HG02970 (cell line): ENCODE results near the gene SERINC2.
"Not testable (repeated sequence)": the region's sequence is repeated elsewhere in the genome, so short reads cannot be mapped to it uniquely, and the experiment has no call there.

Source experiments
- ATAC-seq: cut with Tn5 transposase; IDR thresholded peaks from one replicate; pipeline ENCODE4 v1.9.1; 2021; ENCODE audit warnings: mild to moderate bottlenecking, moderate library complexity, moderate number of reproducible peaks; ENCODE audit not compliant: unreplicated experiment, low FRiP score

The SERINC2 gene

DNA sequence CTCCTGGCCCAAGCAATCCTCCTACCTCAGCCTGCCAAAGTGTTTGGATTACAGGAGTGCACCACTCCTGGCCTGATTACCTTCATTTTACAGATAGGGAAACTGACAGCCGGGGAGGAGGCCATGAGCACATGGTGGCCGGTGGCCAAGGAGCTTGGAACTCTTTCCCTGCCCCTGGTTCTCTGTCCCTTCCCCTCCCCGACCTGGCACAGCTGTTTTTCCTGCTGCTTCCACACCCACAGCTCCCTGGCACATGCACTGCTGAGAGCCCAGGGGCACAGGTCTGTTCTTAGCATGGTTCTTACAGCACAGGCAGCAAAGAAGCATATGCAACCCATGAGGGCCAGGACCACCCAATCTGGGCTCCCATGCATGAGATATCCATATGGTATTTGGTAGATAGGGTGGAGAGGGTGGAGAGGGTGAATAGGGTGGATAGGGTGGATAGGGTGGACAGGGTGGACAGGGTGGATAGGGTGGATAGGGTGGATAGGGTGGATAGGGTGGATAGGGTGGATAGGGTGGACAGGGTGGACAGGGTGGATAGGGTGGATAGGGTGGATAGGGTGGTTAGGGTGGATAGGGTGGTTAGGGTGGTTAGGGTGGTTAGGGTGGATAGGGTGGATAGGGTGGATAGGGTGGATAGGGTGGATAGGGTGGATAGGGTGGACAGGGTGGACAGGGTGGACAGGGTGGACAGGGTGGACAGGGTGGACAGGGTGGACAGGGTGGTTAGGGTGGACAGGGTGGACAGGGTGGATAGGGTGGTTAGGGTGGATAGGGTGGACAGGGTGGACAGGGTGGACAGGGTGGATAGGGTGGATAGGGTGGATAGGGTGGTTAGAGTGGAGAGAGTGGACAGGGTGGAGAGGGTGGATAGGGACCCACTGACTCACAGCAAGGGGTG, 18.6 kb downstream of the SERINC2 start:
- ATAC-seq = not testable (repeated sequence)

DNA sequence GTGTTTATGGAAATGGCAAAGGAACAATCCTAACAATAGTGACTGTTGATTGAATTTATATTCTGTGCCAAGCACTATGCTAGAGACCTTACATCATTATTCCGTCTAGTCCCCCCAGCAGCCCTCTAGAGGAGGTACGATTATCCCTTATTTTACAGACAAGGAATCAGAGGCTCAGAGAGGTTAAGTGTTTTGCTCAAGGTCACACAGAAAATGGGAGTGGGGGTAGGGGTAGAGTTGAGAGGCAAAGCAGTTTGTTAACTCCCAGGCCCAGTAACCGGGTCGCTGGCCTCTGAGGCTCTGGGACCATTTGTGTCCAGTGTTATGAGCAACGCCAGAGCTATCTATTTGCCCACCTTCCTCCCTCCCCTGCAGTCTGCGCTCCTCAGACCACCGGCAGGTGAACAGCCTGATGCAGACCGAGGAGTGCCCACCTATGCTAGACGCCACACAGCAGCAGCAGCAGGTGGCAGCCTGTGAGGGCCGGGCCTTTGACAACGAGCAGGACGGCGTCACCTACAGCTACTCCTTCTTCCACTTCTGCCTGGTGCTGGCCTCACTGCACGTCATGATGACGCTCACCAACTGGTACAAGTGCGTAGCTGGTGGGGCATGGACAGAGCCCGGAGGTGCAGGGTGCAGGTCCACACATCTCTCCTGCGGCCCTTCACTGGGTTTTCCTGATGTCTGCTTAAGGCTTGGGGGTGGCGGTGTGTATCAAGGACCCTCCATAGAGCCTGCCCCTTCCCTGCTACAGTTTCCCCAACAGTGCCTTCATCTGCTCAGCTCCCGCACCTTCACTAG, 19.8 kb downstream of the SERINC2 start:
- ATAC-seq = no peak

DNA sequence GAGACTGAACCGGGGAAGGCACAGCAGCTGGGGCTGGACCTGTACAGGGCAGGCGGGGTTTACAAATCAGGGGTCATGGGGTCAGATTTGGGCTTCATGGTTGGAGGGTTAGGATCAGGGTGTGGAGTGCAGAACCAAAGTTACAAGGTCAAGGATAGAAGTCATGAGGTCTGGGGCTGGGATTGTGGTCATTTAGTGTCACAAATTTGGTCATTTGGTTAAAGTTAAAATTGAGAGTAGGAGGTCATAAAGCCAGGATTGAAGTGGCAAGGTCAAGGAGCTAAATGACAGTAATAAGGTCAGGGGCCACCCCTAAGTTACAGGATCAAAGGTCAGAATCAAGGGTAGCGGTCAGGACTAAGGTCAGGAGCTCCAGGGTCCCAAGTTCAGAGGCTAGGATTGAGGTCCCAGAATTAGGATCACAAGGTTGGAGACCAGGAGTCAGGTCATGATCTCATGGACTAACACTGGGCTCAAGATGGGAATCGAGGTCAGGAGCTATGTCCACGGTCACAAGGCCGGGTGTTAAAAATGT, 20.4 kb downstream of the SERINC2 start:
- ATAC-seq = no peak

DNA sequence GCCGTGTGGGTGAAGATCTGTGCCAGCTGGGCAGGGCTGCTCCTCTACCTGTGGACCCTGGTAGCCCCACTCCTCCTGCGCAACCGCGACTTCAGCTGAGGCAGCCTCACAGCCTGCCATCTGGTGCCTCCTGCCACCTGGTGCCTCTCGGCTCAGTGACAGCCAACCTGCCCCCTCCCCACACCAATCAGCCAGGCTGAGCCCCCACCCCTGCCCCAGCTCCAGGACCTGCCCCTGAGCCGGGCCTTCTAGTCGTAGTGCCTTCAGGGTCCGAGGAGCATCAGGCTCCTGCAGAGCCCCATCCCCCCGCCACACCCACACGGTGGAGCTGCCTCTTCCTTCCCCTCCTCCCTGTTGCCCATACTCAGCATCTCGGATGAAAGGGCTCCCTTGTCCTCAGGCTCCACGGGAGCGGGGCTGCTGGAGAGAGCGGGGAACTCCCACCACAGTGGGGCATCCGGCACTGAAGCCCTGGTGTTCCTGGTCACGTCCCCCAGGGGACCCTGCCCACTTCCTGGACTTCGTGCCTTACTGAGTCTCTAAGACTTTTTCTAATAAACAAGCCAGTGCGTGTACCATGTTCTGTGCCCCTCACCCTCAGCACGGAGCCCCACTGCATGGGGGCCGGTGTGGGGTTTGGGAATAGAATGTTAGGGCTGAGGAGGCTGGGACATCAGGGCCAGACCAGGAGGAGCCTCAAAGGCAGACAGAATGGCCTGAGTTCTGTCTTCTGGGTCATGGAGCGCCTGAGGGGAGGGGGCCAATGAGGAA, 21.3 kb downstream of the SERINC2 start:
- ATAC-seq = no peak

DNA sequence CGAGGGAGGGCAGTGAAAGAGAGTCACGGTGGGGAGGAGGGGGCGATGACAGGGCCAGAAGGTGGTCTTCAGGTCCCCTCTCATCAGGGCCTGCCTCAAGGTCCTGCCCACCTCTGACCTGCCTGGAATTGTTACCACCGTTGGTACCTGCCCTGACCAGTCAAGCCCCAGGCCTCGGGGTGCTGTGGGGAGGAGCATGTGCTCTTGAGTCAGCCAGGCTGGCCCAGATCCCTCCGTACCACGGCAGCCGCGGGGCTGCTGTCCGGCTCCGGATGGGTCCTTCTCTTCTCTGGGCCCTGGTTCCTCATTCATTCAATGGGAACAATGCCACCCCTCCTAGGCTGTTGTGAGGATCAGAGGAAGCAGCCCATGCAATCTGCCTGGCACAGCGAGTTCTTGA, 22.0 kb downstream of the SERINC2 start:
- ATAC-seq = no peak

DNA sequence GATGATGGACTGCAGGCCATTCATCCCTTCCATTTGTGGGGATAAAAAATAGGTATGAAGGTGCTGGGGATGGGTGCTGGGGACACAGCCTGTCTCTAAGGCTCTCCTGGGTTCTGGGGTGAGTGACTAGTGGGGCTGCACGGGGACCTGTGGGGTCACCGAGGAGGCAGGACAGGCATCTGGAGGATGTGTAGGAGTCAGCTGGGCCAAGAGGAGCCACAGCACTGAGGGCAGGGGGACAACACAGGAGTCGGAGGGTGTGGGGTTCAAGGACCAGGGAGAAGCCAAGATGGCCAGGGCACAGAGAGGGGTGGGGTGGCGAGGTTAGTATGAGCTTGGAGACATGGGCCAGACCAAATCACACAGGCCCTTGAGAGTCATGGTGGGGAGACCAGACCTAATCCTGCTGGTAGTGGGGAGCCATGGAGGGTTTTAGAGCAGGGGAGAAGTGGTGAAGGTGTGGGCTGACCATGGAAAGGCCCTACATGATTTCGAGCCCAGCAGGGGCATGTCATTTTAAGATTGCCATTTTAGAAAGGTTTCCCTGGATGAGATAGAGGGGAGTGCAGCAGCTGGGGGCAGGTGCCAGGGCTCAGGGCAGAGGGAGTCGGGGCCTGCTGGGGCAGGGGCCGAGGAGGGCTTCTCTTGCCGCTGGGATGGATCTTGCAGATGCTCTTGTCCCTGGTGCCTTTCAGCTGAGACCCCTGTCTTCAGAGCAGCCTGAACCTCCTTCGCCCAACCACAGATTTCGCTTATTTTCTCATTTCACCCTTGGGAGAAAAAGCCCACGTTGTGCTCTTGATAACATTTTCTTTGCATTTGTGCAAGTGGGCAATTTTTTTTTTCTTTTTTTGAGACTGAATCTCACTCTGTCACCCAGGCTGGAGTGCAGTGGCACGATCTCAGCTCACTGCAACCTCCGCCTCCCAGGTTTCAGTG, 22.7 kb downstream of the SERINC2 start:
- ATAC-seq = no peak

DNA sequence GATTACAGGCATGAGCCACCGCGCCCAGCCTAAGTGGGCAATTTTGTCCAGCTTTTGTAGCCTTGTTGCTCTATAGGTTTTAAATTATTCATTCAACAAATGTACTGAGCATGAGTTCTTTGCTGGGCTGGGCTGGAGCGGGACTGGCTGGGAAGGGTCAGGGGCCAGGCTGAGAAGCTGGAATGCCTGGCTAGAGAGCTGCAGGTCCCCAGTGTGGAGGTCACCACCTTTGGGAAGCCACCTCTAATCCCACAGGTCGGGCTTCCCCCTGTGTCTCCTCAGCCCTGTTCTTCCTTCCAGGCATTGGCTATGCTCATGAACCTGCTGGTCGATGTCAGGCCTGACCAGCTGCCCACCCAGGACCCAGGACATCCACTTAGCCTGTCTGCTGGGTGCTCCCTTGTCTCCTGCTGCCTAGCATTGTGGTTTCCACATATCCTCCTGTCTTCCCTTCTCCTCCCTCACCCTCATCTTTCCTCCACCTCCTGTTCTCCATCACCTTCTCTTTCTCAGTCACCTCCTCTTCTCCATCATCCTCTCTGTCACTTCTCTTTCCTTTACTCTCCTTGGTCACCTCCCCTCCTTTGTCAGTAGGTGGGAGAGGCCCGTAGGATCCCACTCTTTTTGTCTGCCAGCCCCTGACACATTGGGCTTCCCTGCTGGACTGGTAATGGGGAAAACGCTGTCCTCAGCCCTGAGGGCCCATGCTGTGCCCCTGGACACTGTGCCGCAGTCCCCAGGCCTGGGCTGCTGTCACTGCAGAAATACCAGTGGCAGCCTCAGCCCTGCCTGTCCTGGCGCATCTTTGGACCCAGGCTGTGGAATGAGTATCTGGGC, 23.8 kb downstream of the SERINC2 start:
- ATAC-seq = no peak

DNA sequence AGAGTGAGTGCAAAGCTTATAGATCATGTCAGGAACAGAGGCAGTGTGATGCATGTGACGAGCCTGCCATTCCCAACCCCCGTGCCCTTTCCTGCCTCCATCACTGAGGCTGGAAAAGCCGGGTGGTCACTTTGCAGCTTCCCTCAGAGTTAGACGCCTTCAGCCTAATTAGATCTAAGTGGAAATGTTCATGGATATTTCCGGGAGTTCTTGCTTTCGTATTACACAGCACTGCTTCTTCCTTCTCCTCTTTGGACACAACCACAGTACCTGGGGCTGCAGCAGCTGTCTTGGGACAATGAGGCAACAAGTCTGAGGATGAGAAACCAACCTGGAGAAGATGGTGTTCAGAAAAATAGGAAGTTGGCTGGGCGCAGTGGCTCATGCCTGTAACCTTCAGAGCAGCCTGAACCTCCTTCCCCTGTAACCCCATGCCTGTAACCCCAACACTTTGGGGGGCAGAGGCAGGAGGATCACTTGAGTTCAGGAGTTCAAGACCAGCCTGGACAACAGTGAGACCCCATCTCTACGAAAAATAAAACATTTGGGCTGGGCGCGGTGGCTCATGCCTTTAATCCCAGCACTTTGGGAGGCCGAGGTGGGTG, 24.5 kb downstream of the SERINC2 start:
- no peak for ATAC-seq

DNA sequence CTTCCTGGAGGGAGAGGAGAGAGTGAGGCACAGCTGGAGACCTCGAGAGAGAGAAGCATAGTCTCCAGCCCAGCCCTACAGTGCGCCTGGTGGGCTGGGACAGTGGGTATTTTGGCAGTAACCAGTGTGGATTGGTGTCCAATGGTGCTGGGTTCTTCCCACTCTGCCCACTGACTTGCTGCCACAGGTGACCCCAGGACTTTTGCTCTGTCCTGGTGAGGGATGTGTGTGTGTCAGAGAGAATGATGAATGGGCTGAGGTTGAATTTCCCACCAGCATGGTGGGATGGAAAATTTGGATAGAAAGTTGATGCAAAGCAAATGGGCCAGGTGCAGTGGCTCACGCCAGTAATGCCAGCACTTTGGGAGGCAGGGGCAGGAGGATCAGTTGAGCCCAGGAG, 26.3 kb downstream of the SERINC2 start:
- ATAC-seq = no peak

DNA sequence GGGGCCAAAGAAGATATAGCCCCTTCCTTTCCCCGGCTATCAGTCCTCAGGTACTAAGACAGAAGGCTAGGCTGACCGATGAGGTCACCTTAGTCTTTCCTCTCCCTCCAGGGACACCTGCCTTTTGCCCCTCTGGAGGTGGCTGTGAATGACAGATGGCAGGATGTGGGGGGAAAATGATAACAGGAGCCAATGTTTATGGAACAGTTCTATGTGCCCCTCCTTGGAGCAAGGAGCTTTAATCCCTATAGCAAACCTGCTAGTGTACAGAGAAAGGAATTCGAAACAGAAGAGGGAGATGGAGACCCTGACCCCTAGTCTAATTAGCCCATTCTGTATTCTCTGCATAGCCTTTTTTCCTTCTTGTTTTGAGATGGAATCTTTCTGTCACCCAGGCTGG, 28.1 kb downstream of the SERINC2 start:
- ATAC-seq = no peak

DNA sequence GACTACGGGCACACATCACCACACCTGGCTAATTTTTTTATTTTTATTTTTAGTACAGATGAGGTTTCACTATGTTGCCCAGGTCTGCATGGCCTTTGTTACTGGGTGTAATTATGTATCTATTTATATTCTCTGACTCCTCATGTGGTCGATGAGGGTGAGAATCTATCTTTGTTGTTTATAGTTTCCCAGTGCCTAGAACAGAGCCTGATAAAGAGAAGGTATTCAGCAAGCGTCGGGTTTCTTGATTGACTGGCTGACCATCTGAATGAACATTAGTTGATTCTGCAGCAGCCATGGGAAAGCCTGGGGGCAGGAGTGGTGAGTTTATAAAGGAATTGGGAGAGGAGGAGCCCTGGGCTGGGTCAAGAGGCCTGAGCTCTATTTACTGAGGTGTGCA, 28.5 kb downstream of the SERINC2 start:
- ATAC-seq = no peak

DNA sequence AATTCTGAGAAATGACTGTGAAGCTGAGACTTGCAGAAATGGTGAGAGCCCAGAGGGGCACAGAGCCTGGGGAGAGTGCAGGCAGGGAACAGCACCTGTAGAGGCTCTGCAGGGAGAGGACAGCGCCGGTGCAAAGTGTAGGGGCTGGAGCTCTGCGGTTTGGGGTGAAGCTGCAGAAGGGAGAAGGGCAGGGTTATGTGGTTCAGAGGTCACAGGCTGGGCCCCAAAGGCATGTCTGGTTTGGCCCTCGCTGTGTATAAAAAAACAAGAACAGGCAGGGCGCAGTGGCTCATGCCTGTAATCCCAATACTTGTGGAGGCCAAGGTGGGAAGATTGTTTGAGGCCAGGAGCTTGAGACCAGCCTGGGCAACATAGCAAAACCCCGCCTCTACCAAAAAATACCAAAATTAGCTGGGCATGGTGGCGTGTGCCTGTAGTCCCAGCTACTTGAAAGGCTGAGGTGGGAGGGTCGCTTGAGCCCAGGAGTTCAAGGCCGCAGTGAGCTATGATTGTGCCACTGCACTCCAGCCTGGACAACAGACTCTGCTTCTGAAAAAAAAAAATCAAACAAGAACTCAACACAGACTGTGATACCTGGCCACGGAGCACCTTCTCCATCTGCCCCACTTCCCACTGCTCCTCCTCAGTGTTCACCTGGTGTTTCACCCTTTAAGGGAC, 29.1 kb downstream of the SERINC2 start:
- no peak for ATAC-seq

DNA sequence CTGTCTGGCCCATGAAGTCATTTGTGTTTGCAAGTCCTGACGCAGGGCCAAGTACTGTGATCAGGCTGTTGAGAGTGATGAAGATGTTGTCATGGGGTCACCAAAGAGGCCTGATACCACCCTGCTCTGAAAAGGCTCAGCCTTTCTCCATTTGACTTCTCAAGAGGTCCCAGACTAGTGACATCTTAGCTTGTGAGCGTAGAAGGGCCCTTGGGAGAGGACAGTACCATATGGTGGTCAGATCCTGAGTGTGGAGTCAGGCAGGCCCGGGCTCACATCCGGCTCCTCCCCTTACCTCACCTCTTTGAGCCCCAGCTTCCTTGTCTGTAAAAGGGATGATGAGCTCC, 29.6 kb downstream of the SERINC2 start:
- no peak for ATAC-seq

DNA sequence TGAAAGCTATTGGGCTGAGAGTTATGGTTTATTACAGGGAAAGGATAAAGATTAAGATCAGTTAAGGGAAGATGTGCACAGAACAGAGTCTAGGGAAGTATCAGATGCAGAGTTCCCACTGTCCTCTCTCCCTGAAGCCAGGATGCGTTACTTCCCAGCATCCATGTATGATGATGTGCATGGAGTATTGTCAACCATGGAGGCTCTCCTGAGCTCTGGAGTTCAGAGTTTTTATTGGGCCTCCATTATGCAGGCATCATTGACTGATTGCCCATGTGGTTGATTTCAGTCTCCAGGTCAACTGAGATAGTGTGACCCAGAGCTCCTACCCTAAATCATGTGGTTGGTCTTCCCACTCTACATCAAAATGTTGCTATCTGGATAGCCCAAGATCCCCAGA, 30.7 kb downstream of the SERINC2 start:
- no peak for ATAC-seq

DNA sequence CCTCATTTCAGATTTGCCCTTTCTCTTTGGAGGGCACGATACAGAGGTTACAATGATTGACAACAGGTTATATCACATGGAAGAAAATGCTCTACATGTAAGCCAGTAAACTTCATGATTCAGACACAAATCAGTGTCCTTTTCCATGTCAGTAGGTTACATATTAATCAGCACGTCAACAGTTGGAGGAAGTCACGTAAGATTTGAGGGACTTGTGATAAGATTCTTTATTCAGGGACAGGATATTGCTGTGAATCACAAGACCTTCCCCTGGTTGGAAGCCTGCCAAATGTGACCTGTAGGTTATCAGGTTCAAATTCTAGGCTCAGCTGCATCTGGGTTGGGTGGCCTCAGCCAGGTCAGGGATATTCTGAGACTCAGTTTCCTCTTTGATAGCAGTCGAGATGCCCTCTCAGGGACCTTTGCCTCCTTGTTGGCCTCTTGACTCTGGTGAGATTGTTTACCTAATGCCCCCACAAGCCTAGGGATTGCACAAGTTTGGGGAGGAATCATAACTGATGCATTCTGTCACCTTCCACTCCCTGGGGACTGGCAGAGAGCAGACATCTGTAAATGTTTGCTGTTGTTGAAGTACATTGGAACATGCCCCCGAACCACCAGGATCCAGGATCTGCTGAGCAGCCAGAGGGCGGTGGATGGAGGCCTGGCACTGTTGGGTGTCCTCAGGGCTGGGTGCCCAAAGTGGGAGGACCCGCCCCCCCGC, 31.9 kb downstream of the SERINC2 start:
- ATAC-seq = no peak

DNA sequence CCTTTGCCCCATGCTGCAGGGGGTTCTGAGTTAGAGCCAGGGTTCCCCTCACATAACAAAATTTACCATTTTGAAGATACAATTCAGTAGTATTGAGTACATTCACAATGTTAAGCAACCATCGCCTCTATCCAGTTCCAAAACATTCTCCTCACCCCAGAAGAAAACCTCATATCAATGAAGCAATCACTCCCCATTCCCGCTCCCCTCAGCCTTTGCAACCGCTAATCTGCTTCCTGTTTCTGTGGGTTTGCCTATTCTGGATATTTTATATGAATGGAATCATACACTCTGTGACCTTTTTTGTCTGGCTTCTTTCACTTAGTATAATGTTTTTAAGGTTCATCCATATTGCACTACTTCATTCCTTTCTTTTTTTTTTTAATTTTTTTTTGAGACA, 32.9 kb downstream of the SERINC2 start:
- no peak for ATAC-seq

DNA sequence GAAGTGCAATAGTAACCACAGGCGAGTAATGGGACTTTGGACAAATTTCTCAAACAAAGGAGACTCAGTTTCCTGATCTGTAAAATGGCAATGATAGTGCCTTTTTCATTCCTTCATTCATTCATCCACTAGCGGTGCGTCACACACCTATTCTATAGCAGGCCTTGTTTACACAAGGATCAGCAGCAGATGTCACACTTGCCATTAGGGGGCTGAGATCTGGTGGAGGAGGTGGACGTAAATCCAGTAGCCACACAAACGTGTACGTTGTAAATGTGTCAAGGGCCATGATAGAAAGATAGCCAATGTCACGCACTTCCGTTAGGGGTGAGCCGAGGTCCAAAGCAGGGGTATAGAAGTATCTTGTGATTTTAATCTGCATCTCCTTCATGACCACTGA, 34.2 kb downstream of the SERINC2 start:
- ATAC-seq = no peak
